ENCODE data around the gene CHST11. TPM values are rescaled to one million over a fixed set of nuclear protein-coding genes. Genes with fewer than 3 reads are reported as not detected.
A peak's percentile ranks its signal among the peaks of the same experiment; 100 is the strongest.

Gene CHST11
- total and polyA plus RNA-seq, 10 of the 15 experiments (the other 5 are each of a cell fraction or from before 2014, with no cell fraction given), result 1.9 to 38.1 (median 17.2) TPM

DNA sequence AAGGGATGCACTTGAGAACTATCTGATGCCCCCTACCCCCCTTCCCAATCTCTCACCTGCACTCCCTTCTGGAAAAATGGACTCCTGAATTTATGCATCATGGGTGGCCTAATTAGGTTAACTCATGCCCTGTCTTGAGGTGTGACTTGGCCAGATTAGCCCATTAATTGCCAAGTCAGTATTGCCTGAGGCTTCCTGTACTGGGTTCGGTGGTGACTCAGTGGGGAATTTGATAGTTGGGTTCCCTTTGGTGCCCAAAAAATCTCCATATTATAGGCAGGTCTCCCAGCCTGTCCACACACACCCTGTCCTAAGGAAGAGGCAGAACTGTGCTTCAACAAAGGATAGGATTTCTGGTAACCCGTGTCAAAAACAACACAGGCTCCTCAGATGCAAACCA, 146.1 kb downstream of the CHST11 start (continued):
- TF ChIP-seq, protein P1, sequence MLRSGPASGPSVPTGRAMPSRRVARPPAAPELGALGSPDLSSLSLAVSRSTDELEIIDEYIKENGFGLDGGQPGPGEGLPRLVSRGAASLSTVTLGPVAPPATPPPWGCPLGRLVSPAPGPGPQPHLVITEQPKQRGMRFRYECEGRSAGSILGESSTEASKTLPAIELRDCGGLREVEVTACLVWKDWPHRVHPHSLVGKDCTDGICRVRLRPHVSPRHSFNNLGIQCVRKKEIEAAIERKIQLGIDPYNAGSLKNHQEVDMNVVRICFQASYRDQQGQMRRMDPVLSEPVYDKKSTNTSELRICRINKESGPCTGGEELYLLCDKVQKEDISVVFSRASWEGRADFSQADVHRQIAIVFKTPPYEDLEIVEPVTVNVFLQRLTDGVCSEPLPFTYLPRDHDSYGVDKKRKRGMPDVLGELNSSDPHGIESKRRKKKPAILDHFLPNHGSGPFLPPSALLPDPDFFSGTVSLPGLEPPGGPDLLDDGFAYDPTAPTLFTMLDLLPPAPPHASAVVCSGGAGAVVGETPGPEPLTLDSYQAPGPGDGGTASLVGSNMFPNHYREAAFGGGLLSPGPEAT (IDR thresholded peaks at IDR 0.05; ENCODE audit: low read depth), result no peak
- TF ChIP-seq TBL1XR1 (IDR thresholded peaks at IDR 0.05; ENCODE audit: low read depth, low read length) (no peak), NR2C1 (IDR thresholded peaks at IDR 0.05) (no peak), EP300 (IDR thresholded peaks at IDR 0.05; ENCODE audit: borderline replicate concordance in 1 of 2, control insufficient read depth in 1 of 2, low read depth in 2 of 2, low read length in 2 of 2) (no peak)

DNA sequence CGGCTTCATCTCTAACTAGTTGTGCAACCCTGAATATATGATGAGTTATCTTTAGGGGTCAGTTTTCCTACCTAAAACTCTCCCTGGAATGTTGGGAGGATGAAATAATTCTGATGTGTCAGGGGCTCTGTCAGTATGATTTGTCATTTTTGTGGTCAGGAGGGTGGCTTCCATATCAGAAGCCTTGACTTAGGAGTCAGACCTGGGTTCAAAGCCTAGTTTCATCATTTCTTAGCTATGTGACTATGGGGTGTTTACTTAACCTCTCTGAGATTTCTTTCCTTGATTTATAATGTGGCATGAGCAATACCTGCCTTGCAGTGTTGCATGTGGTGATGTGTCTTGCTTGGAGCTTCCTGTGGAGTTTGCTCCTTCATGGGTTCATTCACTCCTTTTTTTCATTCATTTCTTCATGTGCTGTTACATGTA, 146.8 kb downstream of the CHST11 start:
- 96% methylated on average over 1 of the region's 1 CpG for WGBS (ENCODE audit: insufficient coverage, insufficient replicate concordance, low lambda C conversion rate, missing lambda C conversion rate)
- CTCF ChIA-PET, result interaction anchor here (0.6 to 2.0 kb wide), 10 partner anchors 10 to 222 kb away, joined by 3 to 9 read pairs (median 4); no protein-coding TSS in a partner anchor
- intact Hi-C loops (cut with micrococcal nuclease; ENCODE audit: unreplicated experiment) (loop anchor here (10.0 kb wide), 1 partner anchor 451 kb away; no protein-coding TSS in a partner anchor), in situ Hi-C loops (cut with MboI) (no loop called here)
- no peak overlapping the region for H2AFZ ChIP-seq (ENCODE audit: control insufficient read depth, low read depth, low read length)
- peak overlapping the region; percentile 87 for H3K27ac ChIP-seq (ENCODE audit: control insufficient read depth, insufficient read depth)
- no peak for DNase-seq (ENCODE audit: low read depth, low spot score)
- TF ChIP-seq, protein P2, sequence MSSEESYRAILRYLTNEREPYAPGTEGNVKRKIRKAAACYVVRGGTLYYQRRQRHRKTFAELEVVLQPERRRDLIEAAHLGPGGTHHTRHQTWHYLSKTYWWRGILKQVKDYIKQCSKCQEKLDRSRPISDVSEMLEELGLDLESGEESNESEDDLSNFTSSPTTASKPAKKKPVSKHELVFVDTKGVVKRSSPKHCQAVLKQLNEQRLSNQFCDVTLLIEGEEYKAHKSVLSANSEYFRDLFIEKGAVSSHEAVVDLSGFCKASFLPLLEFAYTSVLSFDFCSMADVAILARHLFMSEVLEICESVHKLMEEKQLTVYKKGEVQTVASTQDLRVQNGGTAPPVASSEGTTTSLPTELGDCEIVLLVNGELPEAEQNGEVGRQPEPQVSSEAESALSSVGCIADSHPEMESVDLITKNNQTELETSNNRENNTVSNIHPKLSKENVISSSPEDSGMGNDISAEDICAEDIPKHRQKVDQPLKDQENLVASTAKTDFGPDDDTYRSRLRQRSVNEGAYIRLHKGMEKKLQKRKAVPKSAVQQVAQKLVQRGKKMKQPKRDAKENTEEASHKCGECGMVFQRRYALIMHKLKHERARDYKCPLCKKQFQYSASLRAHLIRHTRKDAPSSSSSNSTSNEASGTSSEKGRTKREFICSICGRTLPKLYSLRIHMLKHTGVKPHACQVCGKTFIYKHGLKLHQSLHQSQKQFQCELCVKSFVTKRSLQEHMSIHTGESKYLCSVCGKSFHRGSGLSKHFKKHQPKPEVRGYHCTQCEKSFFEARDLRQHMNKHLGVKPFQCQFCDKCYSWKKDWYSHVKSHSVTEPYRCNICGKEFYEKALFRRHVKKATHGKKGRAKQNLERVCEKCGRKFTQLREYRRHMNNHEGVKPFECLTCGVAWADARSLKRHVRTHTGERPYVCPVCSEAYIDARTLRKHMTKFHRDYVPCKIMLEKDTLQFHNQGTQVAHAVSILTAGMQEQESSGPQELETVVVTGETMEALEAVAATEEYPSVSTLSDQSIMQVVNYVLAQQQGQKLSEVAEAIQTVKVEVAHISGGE (CRISPR knock-in tag; IDR thresholded peaks at IDR 0.05), result no peak
- peak; percentile 79; the same call in 1 of the 2 replicates for TF ChIP-seq ZNF24 (IDR thresholded peaks at IDR 0.05)
- peaks cover 34% of the 10 kb centered on the region for H3K4me1 ChIP-seq (ENCODE audit: control insufficient read depth, insufficient read depth, low read length)
- H3K9me3 ChIP-seq (replicated peaks; ENCODE audit: control insufficient read depth, insufficient read depth, low read length), result no peaks in the 10 kb centered on the region; the same call in 2 of the 3 replicates
- POLR2A ChIA-PET, result interaction anchor here (0.6 to 2.1 kb wide), 6 partner anchors 17 to 145 kb away, joined by 3 to 11 read pairs (median 4); no protein-coding TSS in a partner anchor
- ATAC-seq, result no peak
- no peaks in the 10 kb centered on the region for H4K20me1 ChIP-seq (ENCODE audit: control insufficient read depth, insufficient read depth)
- H3K4me3 ChIP-seq, result no peak overlapping the region
- peaks cover 0 to 8% of the 10 kb centered on the region in 2 experiments; a peak in 2 of 4 replicates for H3K36me3 ChIP-seq (ENCODE audit: control insufficient read depth in 2 of 2, insufficient read depth in 2 of 2, low read length in 1 of 2)
- H3K9ac ChIP-seq (ENCODE audit: control insufficient read depth, insufficient read depth, low read length), result no peak overlapping the region
- FAIRE-seq, result no peak
- H3K4me2 ChIP-seq (ENCODE audit: control insufficient read depth, insufficient read depth), result peak overlapping the region; percentile 78
- no peaks in the 10 kb centered on the region for H3K27me3 ChIP-seq (replicated peaks in 1 of 2; ENCODE audit: control insufficient read depth in 2 of 2, insufficient read depth in 2 of 2, low read length in 1 of 2)
- no TSS peak for BruUV-seq (replicated peaks)
- SMC1A ChIA-PET (ENCODE audit: uncharacterized antibody, unreplicated experiment), result interaction anchor here (0.7 to 3.0 kb wide), 28 partner anchors 9 to 222 kb away, joined by 3 to 21 read pairs (median 6); no protein-coding TSS in a partner anchor
- peaks cover 17% of the 10 kb centered on the region for H3K79me2 ChIP-seq (ENCODE audit: control insufficient read depth, insufficient read depth, low read length)
- RAD21 ChIA-PET (ENCODE audit: unreplicated experiment), result interaction anchor here (0.9 to 2.2 kb wide), 16 partner anchors 20 to 428 kb away, joined by 3 to 25 read pairs (median 5); no protein-coding TSS in a partner anchor
